ENCODE measurements around the gene LEMD2.

GRCh38 chr6:33746651-33747100, 42.3 kb downstream of the LEMD2 start, which contains the start of gene IP6K3:
- TF ChIP-seq, protein P1, sequence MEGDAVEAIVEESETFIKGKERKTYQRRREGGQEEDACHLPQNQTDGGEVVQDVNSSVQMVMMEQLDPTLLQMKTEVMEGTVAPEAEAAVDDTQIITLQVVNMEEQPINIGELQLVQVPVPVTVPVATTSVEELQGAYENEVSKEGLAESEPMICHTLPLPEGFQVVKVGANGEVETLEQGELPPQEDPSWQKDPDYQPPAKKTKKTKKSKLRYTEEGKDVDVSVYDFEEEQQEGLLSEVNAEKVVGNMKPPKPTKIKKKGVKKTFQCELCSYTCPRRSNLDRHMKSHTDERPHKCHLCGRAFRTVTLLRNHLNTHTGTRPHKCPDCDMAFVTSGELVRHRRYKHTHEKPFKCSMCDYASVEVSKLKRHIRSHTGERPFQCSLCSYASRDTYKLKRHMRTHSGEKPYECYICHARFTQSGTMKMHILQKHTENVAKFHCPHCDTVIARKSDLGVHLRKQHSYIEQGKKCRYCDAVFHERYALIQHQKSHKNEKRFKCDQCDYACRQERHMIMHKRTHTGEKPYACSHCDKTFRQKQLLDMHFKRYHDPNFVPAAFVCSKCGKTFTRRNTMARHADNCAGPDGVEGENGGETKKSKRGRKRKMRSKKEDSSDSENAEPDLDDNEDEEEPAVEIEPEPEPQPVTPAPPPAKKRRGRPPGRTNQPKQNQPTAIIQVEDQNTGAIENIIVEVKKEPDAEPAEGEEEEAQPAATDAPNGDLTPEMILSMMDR (conservative IDR thresholded peaks at IDR 0.05; ENCODE audit: low read length), result no peak
- TF ChIP-seq EZH2phosphoT487 (IDR thresholded peaks at IDR 0.05; ENCODE audit: borderline replicate concordance), result no peak
